GM19193 (cell line): ENCODE data around the gene CHD9.

ENCODE experiments used
- POLR2A ChIP-seq: IDR thresholded peaks from 4 replicates; pipeline ENCODE4 v1.6.1; 2011; ENCODE audit not compliant: insufficient read depth, insufficient read length; ENCODE audit errors: extremely low read depth

Gene CHD9

DNA sequence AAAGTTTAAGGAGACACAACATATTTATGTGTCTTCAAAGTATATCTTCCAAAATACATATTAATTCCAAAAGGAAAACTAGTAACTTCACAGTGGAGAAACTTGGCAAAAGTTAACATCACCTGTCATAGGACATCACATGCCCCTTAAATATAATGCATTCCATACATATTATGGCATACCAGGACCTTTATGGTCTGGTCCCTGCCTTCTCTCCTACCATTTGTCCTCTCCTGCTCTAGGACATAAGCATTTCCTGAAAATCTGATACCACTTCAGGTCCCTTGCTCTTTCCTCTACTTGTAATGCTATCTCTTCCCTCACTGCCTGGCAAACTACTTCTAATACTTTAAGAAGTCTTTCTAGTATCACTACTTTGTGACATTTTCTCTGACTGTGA lies 211.4 kb downstream of the CHD9 start:
- TF ChIP-seq POLR2A = no peak

DNA sequence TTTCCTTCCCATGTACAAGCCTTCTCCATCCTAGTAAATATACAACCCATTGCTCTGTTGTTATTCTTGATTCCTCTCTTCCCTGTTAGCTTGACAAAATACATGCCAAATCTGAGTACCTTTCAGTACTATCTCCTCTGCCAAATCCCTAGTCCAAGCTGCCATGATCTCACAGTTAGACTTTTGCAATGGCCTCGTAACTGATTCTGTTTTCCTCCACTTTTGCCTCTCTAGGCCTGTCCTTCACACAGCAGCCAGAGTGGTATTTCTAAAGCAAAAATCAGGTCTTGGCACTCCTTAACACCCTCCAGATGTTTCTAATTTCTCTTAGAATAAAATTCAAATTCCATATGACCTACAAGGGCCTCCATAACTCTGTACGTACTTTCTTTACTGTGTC lies 226.5 kb downstream of the CHD9 start:
- TF ChIP-seq POLR2A = no peak

DNA sequence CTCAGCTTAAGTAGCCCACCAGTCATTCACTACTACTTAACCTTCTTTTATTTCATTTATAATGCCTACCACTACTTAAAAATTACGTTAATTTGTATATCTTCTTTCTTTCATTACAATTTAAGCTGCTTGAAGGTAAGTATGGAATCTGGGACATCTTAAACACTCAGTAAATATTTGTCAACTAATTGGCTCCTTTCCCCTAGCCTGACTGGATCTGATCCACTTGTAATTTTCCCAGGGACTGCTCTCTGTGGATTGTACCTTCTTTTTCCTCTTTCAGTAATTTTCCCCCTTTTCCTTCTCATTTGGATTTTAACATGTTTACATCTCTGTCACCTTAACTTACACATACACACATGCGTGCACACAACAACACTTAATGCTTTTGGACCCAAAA lies 227.1 kb downstream of the CHD9 start:
- no peak for TF ChIP-seq POLR2A

DNA sequence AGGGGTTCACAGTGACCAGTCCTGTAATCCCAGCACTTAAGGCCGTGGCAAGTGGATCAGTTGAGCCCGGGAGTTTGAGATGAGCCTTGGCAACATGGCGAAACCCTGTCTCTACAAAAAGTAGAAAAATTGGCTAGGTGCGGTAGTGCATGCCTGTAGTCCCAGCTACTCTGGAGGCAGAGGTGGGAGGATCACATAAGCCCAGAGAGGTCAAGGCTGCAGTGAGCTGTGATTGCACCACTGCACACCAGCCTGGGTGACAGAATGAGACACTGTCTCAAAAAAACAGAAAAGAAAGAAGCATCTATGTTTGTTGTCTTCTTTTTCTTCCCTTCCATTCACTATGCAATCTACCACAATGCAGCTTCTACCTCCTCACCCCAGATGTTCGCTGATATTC lies 227.5 kb downstream of the CHD9 start:
- TF ChIP-seq POLR2A = no peak

DNA sequence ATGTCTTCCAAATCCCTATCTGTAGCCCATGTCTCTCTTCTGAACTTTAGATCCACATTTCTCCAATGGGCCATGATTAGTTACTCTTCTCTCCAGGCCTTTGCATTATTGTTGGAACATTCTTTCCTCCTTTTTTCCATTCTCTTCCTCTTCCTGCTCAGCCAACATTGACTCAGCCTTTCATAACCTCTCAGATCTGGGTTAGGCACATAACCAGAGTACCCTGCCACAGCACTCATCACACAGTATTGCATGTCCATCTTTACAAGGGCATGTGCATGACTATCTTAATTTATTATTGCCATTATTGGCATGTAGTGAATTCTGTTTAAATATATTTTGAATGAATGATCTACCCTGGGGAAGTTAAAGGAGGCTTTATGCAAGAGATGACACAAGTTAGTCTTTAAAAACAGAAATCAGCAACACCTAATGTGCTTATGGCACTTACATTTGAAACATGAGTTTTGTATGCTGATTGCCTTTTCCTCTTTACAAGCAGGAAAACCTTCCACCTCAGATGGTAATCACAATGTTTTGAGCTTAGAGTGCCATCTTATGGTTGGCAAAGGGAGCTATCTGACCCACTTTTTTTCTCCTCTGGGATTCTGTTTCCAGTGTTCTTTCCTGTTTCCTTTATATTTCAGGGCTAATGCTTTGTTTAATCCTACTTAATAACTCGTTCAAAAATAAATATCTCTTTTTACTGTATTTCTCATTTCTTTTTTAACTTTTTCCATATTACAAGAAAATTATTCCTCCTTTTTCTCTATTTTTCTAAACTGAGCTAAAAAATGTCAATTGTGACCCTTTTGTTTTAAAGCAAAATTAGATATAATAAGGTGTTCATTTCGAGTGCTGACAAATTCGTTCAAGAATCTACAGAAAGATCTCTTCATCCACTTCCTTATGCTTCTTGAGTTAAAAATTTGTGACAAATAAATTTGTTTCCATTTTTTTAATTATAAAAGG lies 228.5 kb downstream of the CHD9 start:
- no peak for TF ChIP-seq POLR2A

DNA sequence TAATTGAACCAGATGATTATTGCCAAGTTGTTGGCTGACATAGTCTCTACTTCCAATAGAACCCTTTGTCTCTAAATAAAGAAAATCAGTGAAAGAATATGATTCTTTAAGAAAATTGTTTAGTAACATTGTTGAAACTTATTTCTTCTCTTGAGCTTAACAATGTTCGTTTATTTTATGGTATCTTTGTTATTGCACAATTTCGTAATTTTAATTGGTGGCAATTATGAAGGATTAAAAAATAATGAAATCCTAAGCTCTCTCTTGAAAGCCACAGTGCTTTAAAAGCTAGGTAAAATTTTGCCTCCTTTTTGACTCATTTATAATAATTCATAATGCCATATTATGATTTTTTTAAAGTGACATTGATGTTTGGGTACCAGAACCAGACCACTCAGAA lies 230.4 kb downstream of the CHD9 start:
- TF ChIP-seq POLR2A = no peak

DNA sequence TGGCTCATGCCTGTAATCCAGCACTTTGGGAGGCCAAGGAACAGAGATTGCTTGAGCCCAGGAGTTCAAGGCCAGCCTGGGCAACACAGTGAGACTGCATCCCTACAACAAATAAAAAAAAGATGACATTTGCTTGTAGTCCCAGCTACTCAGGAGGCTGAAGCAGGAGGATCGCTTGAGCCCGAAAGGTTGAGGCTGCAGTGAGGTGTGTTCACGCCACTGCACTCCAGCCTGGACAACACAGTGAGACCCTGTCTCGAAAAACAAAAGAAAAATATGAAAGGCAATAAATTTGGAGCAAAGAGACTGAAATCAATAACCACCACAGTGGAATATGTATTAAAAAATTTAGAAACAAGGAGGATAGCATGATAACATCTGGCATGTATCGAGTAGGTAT lies 235.7 kb downstream of the CHD9 start:
- no peak for TF ChIP-seq POLR2A

DNA sequence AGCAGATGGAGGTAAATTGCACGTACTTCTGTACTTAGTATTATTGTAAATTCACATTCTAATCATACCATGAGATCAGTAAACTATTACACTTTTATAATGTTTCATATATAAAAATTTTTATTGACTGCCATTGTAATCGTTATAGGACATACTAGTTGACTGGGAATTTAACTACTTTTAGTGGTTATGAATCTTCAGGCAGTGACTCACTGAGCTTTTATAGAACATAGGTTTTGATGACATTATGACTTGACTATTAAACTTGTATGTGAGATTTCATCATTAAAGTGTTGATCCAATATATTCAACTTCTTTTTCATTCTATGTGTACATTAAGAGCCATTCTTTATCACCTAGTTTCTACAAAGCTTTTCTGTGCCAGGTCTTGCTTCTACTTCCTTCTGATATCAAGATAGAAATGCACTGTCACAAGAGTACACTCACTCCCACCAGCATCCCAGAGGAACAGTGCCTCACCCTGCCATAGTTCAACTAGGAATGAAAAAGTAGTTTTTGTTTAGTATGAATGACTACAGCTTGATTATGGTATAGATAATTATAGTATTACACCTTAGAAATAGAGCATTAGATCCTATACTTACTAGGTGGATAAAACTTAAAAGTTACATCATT lies 237.1 kb downstream of the CHD9 start:
- no peak for TF ChIP-seq POLR2A

DNA sequence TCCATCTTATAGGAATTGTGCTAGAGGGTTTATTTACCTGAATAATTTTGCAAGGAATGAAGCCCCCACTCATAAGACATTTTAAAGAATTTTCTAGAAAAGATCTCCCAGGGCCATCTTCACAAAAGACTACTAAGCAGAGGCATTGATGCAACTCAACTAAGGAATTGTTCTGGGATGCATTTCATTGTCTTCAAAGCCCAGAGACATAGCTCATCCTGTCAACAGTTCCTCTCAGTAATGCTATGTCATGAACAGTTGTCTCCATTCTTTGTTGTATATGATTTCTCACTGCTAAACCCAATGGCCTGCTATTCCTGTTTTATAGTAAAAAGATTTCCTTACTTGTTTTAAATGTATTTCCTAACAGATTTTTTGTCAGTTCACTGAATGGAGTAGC lies 242.7 kb downstream of the CHD9 start:
- TF ChIP-seq POLR2A = no peak

DNA sequence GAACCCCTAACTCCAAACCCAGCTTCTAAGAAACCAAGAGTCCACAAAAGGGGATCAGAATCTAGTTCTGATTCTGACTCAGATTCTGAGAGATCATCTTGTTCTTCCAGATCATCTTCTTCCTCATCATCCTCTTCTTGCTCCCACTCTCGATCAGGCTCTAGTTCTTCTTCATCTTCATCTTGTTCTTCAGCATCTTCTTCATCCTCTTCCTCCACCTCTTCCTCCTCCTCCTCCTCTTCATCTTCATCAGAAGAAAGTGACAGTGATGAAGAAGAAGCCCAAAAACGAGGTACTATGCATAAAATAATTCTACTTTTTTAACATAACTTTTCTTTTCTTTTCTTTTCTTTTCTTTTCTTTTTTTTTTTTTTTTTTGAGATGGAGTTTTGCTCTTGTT lies 249.5 kb downstream of the CHD9 start:
- no peak for TF ChIP-seq POLR2A

DNA sequence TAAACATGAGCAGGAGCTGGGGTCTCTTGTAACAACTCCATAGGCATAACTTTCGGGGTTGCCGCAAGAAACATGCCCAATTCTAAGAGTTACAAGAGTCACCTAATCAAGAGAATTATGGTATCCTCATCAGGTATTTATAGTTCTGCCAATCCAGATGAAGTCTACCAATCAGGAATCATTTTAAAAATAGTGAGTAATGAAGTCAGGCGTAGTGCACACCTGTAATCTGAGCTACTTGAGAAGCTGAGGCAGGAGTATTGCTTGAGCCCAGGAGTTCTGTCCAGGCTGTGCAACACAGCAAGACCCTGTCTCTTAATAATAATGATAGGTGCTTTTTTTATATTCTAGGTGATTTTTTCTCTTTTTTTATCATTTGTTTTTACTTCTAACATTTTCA lies 251.0 kb downstream of the CHD9 start:
- no peak for TF ChIP-seq POLR2A

DNA sequence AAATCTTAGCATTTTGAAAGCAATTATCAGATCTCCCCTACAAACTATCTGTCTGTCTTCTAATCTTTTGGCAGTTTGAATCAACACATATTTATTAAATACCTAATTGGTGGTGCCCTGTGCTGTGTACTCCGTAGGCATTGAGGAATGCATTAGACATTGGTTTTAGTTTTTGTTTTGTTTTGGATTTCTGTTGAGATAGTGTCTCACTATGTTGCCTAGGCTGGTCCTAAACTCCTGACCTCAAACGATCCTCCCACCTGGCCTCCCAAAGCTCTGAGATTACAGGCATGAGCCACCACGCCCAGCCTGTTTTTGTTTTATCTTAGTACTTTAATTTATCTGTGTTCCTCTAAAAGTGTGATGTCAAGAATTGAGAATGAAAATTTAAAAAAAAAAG lies 254.7 kb downstream of the CHD9 start:
- no peak for TF ChIP-seq POLR2A

DNA sequence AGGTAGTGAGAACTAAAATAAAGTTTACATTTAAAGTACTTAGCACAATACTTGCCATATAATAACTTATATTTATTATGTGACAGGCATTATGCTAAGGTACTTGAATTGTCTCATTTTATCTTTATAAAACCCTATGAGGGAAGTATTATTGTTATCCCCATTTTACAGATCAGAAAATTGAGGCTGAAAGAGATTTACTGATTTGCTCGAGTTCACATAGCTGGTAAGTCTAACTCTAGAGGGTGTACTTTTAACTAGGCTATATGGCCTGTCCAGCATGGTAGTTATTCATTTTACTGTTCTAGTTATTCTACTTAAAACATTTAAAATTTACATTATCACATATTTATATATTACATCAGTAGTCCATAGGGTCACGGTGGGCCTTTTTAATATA lies 266.2 kb downstream of the CHD9 start:
- TF ChIP-seq POLR2A = no peak

DNA sequence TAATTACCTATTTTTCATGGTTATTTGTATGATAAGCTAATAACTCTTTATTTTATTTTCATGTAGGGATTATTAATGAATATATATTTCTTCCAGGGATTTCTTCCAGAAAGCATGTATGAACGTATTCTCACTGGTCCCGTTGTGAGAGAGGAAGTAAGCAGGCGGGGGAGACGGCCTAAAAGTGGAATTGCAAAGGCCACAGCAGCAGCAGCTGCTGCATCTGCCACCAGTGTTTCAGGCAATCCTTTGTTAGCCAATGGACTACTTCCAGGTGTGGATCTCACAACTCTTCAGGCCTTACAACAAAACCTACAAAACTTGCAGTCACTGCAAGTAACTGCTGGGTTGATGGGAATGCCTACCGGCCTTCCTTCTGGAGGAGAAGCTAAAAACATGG lies 269.1 kb downstream of the CHD9 start:
- no peak for TF ChIP-seq POLR2A

DNA sequence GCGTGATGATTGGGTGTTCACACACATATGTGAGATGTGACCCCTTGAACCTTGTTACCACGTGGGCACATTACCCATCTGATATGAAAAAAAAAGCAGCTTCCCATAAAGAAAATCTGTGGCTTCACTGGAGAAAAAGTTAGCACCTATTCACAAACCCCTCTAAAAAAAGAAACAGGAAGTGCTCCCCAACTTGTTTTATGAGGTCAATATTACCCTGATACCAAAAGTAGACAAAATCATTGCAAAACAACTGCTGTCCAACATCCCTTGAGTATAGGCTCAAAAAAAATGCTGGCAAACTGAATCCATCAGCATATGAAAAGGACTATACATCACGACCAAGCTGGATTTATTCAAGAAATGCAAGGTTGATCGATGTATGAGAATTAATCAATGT lies 279.8 kb downstream of the CHD9 start:
- TF ChIP-seq POLR2A = no peak

DNA sequence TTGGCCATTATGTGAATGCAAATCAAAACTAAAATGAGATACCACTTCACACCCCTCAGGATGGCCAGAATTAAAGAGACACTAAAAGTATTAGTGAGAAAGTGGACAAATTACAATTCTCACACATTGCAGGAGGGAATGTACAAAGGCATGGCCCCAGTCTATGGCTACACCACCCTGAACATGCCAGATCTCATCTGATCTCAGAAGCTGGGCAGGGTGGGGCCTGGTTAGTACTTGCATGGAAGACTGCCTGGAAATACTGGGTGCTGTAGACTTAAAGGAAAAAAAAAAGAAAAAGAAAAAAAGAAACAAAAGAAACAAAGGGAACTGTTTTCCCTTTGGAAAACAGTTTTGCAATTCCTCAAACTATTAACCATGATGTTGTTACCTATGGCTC lies 282.5 kb downstream of the CHD9 start:
- TF ChIP-seq POLR2A = no peak
